GM12878 (cell line): ENCODE results near the gene CWF19L1. TPM values are rescaled to one million over a fixed set of nuclear protein-coding genes. Genes with fewer than 3 reads are reported as not detected.
A peak's percentile ranks its signal among the peaks of the same experiment; 100 is the strongest.
"Not testable (repeated sequence)": the region's sequence is repeated elsewhere in the genome, so short reads cannot be mapped to it uniquely, and the experiment has no call there.

ENCODE experiments used
- ATAC-seq: fragments of 200-7000 bp; cut with Tn5 transposase; 3 replicates; pipeline ENCODE4 v1.9.1; 2020; ENCODE audit warnings: mild to moderate bottlenecking, moderate library complexity
- BruUV-seq: library from RNA; stranded (reverse); fragments of 400-500 nt; replicated peaks from 2 replicates; lab custom pipeline; 2021; lab: Mats Ljungman, UMichigan
- CTCF ChIA-PET: fragments of 300-600 bp; sonication (Branson Sonifier 250); formaldehyde crosslinking; extraction: SDS; loops from one replicate; lab custom pipeline; 2021; ENCODE audit warnings: inconsistent platforms; lab: Yijun Ruan, JAX
- POLR2A ChIA-PET: fragments of 350-600 bp; formaldehyde crosslinking; extraction: SDS; loops from one replicate; lab custom pipeline; 2021; ENCODE audit warnings: inconsistent platforms; lab: Charles Lee
- RAD21 ChIA-PET: fragments of 300-600 bp; sonication (Branson Sonifier 250); formaldehyde crosslinking; loops from one replicate; lab custom pipeline; 2023; ENCODE audit warnings: antibody characterized with exemption; ENCODE audit not compliant: unreplicated experiment; lab: Charles Lee
- SMC1A ChIA-PET: fragments of 300-600 bp; sonication (Branson Sonifier 250); formaldehyde crosslinking; loops from one replicate; lab custom pipeline; 2023; ENCODE audit not compliant: unreplicated experiment, uncharacterized antibody; lab: Charles Lee
- DNase-seq: peaks from one replicate; pipeline ENCODE4 v3.0.0-alpha.2; 2011; ENCODE audit warnings: low read depth, low spot score
- FAIRE-seq: peaks from 3 replicates; lab custom pipeline; 2011; peaks lifted over from hg19 to GRCh38; lab: Jason Lieb, UNC
- H2AFZ ChIP-seq: 2 replicates; pipeline ENCODE4 v1.6.0; 2011; ENCODE audit warnings: low read depth, low read length, control low read depth; ENCODE audit not compliant: control insufficient read depth
- H3K27ac ChIP-seq: 2 replicates; pipeline ENCODE4 v1.5.1; 2011; ENCODE audit warnings: control low read depth; ENCODE audit not compliant: control insufficient read depth, insufficient read depth
- H3K27me3 ChIP-seq, 2 experiments: replicated peaks in 1 of 2; 2 replicates each; pipeline versions ENCODE4 v1.6.0 to v1.6.1; 2011; ENCODE audit warnings: low read length in 1 of 2; ENCODE audit not compliant: control insufficient read depth in 2 of 2, insufficient read depth in 2 of 2
- H3K36me3 ChIP-seq, 2 experiments: 2 replicates each; pipeline ENCODE4 v1.5.1; 2011; ENCODE audit warnings: low read length in 1 of 2; ENCODE audit not compliant: control insufficient read depth in 2 of 2, insufficient read depth in 2 of 2
- H3K4me1 ChIP-seq: 2 replicates; pipeline ENCODE4 v1.6.1; 2011; ENCODE audit warnings: mild to moderate bottlenecking, low read length, moderate library complexity, mixed read lengths; ENCODE audit not compliant: control insufficient read depth, insufficient read depth
- H3K4me2 ChIP-seq: 2 replicates; pipeline ENCODE4 v1.6.0; 2011; ENCODE audit warnings: control low read depth; ENCODE audit not compliant: control insufficient read depth, insufficient read depth
- H3K4me3 ChIP-seq: fragments of 200-600 bp; sonication (generic); 2 replicates; pipeline ENCODE4 v1.5.1; 2016
- H3K79me2 ChIP-seq: 2 replicates; pipeline ENCODE4 v1.6.0; 2011; ENCODE audit warnings: low read length; ENCODE audit not compliant: control insufficient read depth, insufficient read depth
- H3K9ac ChIP-seq: 2 replicates; pipeline ENCODE4 v1.8.0; 2011; ENCODE audit warnings: low read length, control low read depth, mixed read lengths; ENCODE audit not compliant: control insufficient read depth, insufficient read depth
- H3K9me3 ChIP-seq: replicated peaks from 3 replicates; pipeline ENCODE4 v1.5.1; 2011; ENCODE audit warnings: mild to moderate bottlenecking, low read length; ENCODE audit not compliant: control insufficient read depth, insufficient read depth
- H4K20me1 ChIP-seq: 2 replicates; pipeline ENCODE4 v1.6.0; 2011; ENCODE audit not compliant: control insufficient read depth, insufficient read depth
- ATF2 ChIP-seq: IDR thresholded peaks from 2 replicates; pipeline ENCODE4 v1.6.1; 2012; ENCODE audit warnings: low read length, inconsistent platforms
- SUZ12 ChIP-seq: fragments of 200-600 bp; sonication (generic); IDR thresholded peaks from one replicate; pipeline ENCODE4 v1.6.1; 2018; ENCODE audit warnings: antibody characterized with exemption, mild to moderate bottlenecking; ENCODE audit not compliant: unreplicated experiment
- WGBS: methylation state at CpG from one replicate; pipeline ENCODE4 v1.1.6; 2016; ENCODE audit warnings: low lambda C conversion rate; ENCODE audit not compliant: insufficient replicate concordance, insufficient coverage; ENCODE audit errors: missing lambda C conversion rate; 5-methylcytosine and 5-hydroxymethylcytosine counted together
- in situ Hi-C: fragments of 300-500 bp; cut with MboI; formaldehyde crosslinking; loops from 9 replicates; pipeline ENCODE4 v1.14.3; 2018; ENCODE audit warnings: mixed read lengths
- intact Hi-C: fragments of 100-400 bp; cut with micrococcal nuclease; formaldehyde crosslinking; loops from one replicate; pipeline ENCODE4 v1.14.2; 2022; ENCODE audit not compliant: unreplicated experiment
- polyA plus RNA-seq, 11 experiments: library from polyadenylated mRNA; depleted of rRNA in 4 of 11; unstranded in 6 of 11; stranded (reverse) in 5 of 11; fragments of >200 nt; fragmentation: Nextera tagmentation in 4 of 11; fragmentation: Illumina TruSeq in 1 of 11; extraction: Ambion mirVana in 4 of 11; extraction: Trizol in 1 of 11; gene quantifications; 1 replicate in 1 of 11; 2 replicates in 10 of 11; pipeline versions ENCODE4 v1.2.1 to v1.2.3, GENCODE V29; 2011 to 2016; ENCODE audit warnings: inconsistent platforms in 2 of 11, missing spikeins in 2 of 11, low read depth in 1 of 11
- total RNA-seq, 4 experiments: library from RNA; depleted of rRNA in 3 of 4; stranded (reverse); fragments of >200 nt in 3 of 4; fragmentation: Illumina TruSeq in 1 of 4; extraction: Trizol in 1 of 4; gene quantifications; 2 replicates each; pipeline versions ENCODE4 v1.2.1 to v1.2.3, GENCODE V29; 2013 to 2021

CWF19L1 gene
- total and polyA plus RNA-seq, 10 of the 15 experiments (the other 5 are each of a cell fraction or from before 2014, with no cell fraction given), result 30.2 to 51.7 (median 38.1) TPM

DNA sequence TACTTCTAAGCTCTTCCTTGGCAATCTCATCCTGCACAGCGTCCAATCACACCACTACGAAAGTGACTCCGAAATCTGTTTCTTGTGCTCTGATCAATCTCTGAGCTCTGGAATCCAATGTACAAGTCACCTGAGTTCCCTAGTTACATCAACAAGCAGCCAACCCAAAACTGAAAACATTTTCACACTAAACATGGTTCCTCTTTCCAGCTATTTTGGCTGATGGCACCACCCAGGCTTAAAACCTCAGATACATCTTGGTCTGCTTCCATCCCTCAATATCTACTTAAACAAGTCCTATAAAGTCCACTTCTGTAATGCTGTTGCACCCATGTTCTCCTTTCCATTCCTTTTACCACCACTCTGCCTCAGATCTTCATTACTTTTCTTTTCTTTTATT lies 15.5 kb upstream of the CWF19L1 start:
- RAD21 ChIA-PET, result no interaction called here

GRCh38 chr10:100276971-100277370 lies 9.5 kb upstream of the CWF19L1 start:
- BruUV-seq, H3K27me3 ChIP-seq, H3K4me3 ChIP-seq, H2AFZ ChIP-seq, in situ Hi-C loops, H3K79me2 ChIP-seq, FAIRE-seq, DNase-seq, CTCF ChIA-PET, H3K9me3 ChIP-seq, H3K27ac ChIP-seq, H3K4me1 ChIP-seq, H3K36me3 ChIP-seq, H3K4me2 ChIP-seq, H4K20me1 ChIP-seq, ATAC-seq, H3K9ac ChIP-seq, intact Hi-C loops, SMC1A ChIA-PET, POLR2A ChIA-PET: not testable (repeated sequence)
- WGBS, result 96% methylated on average over 20 of the region's 31 CpGs
- RAD21 ChIA-PET, result interaction anchor here (0.7 kb wide), 1 partner anchor 27 kb away, joined by 3 read pairs; no protein-coding TSS in a partner anchor

More for the DNA sequence above, 15.5 kb upstream of the CWF19L1 start:
- Histone ChIP-seq H3K4me1 (peaks cover 8% of the 10 kb centered on the region; the same call in 1 of the 2 replicates), H3K9me3 (no peaks in the 10 kb centered on the region), H4K20me1 (no peaks in the 10 kb centered on the region), H3K36me3 (peaks cover 0 to 13% of the 10 kb centered on the region in 2 experiments; a peak in 2 of 4 replicates), H3K27ac (peak overlapping the region; percentile 8; the same call in 1 of the 2 replicates), H3K4me2 (peak overlapping the region; percentile 53), H3K9ac (no peak overlapping the region), H3K79me2 (peaks cover 47% of the 10 kb centered on the region), H2AFZ (no peak overlapping the region), H3K27me3 (no peaks in the 10 kb centered on the region), H3K4me3 (no peak overlapping the region; the same call in 1 of the 2 replicates)
- CTCF ChIA-PET, result interaction anchor here (0.6 to 1.3 kb wide), 3 partner anchors 9 to 316 kb away, joined by 3 read pairs; no protein-coding TSS in a partner anchor
- in situ Hi-C loops (no loop called here), intact Hi-C loops (no loop called here)
- TF ChIP-seq ATF2, result no peak
- no peak for TF ChIP-seq SUZ12
- DNase-seq (no peak), ATAC-seq (no peak), FAIRE-seq (no peak)
- POLR2A ChIA-PET, result no interaction called here
- SMC1A ChIA-PET, result no interaction called here
- no TSS peak for BruUV-seq
- WGBS, result 88% methylated on average over 3 of the region's 3 CpGs
